ENCODE data around the gene PSMA6. TPM values are rescaled to one million over a fixed set of nuclear protein-coding genes. Genes with fewer than 3 reads are reported as not detected.
A peak's percentile ranks its signal among the peaks of the same experiment; 100 is the strongest.

PSMA6 gene
- total RNA-seq, 2 experiments from 2014 or later: 266 to 269 TPM

- no peak for DNase-seq
- H3K4me1 Mint-ChIP-seq (ENCODE audit: low read depth): peaks cover 61% of the 10 kb centered on the region
- H3K27me3 Mint-ChIP-seq (ENCODE audit: low read depth): no peaks in the 10 kb centered on the region
- ChIA-PET POLR2A (interaction anchor here (1.9 kb wide), 1 partner anchor 68 kb away, joined by 5 read pairs; the partner anchor contains the start of gene NFKBIA), CTCF (interaction anchor here (0.6 to 1.8 kb wide), 3 partner anchors 25 to 990 kb away, joined by 3 to 5 read pairs (median 4); no protein-coding TSS in a partner anchor)
- no peak overlapping the region for H3K4me3 Mint-ChIP-seq
- no peaks in the 10 kb centered on the region for H3K9me3 Mint-ChIP-seq (ENCODE audit: insufficient read depth)
- no peaks in the 10 kb centered on the region for H3K36me3 Mint-ChIP-seq (ENCODE audit: low read depth)
- no peak overlapping the region for H3K27ac Mint-ChIP-seq
- ATAC-seq: no peak
These were observed 44.5 kb downstream of the PSMA6 start for GRCh38 chr14:35336494-35337268.

DNA sequence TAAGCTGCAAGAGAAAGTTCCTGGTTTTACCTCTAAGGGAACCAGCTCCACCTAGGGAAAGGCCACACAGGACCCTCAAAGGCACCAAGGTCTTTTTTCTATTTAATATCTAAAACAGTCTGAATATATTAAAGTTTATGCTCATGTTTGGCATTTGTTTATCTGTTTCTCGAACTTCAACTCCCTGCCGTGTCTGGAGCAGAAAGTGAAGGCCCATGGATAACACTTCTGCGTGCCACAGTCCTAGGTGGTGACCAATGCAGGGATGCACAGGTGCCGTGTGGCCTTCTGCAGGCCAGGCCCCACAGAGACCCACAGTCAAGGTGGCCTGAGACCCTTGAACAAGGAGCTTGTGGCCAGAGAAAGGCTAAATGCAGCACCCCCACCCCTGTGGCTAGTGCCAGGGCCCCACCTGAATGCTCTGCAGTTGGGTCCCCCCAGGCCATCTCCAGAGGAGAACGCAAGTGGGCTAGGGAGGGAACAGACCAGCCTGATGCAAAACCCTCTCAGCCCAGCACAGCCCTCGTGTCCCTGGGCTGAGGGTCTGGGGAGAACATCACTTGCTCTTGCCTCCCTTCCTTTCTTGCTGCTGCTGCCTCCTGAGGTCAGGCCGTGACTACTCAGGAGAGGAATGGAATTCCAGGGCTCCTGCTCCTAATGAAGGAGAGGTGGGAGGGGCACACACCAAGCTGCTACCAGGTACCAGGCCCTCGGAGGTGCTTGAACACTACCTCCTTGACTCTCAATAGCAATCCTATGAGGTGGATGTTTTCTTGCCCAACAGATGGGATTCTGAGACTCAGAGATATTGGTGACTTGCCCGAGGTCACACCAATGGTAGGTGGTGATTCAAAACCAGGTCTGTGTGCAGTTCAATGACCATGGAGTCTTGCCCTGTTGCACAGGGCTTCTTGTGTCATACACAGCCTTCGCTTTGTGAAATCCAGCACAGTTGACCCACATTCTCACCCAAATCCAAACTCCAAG lies 45.4 kb downstream of the PSMA6 start:
- no peak for ATAC-seq
- POLR2A ChIA-PET: no interaction called here
- CTCF ChIA-PET: interaction anchor here (0.6 kb wide), 1 partner anchor 25 kb away, joined by 3 read pairs; no protein-coding TSS in a partner anchor

DNA sequence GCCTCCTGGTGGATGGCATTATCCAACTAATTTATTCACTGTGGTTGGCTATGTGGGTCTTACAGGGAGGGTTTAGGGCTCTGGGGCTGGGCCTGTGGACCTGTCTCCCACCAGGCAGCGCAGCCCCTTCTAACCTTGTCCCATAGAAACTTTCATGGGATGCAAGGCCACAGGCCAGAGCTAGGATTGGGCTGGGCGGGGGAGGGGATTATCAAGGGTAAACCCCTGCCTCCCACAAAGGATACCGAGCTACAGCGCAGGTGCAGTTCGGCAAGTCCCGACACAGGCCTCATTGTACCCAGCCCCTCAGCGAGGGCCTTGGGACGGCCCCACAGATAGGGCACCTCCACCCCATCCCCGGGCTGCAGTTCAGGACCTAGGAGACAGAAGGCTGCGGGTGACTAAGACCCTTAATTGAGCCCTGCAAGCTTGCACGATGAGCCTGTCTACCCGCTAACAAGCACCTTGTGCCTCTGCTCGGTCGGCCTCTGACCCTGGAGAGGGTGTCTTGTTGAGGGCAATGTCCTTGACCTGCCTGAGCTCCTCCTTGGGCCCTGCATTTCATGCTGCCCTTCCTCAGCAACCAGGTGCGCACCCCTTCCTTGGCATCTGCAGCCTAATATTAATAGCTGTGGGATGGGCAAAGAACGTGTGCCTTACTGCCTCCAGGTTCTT lies 46.7 kb downstream of the PSMA6 start:
- Mint-ChIP-seq H3K4me1 (ENCODE audit: low read depth) (peaks cover 43% of the 10 kb centered on the region), H3K36me3 (ENCODE audit: low read depth) (no peaks in the 10 kb centered on the region), H3K27me3 (ENCODE audit: low read depth) (no peaks in the 10 kb centered on the region), H3K4me3 (no peak overlapping the region), H3K27ac (peak overlapping the region; percentile 87), H3K9me3 (ENCODE audit: insufficient read depth) (no peaks in the 10 kb centered on the region)
- ATAC-seq (no peak), DNase-seq (no peak)
- POLR2A ChIA-PET: interaction anchor here (0.9 to 2.6 kb wide), 5 partner anchors 13 to 66 kb away, joined by 3 to 32 read pairs (median 8); partner anchors contain the start of genes NFKBIA and PSMA6
- CTCF ChIA-PET: interaction anchor here (1.0 to 2.2 kb wide), 5 partner anchors 14 to 109 kb away, joined by 3 to 16 read pairs (median 4); partner anchors contain the start of gene NFKBIA

More for the DNA sequence above, 45.4 kb downstream of the PSMA6 start:
- Mint-ChIP-seq H3K9me3 (ENCODE audit: insufficient read depth) (no peaks in the 10 kb centered on the region), H3K27me3 (ENCODE audit: low read depth) (no peaks in the 10 kb centered on the region), H3K27ac (peak overlapping the region; percentile 39), H3K36me3 (ENCODE audit: low read depth) (no peaks in the 10 kb centered on the region), H3K4me3 (no peak overlapping the region), H3K4me1 (ENCODE audit: low read depth) (peaks cover 53% of the 10 kb centered on the region)
- DNase-seq: no peak

- DNase-seq: peak; percentile 49
- CTCF ChIA-PET: interaction anchor here (1.0 to 2.2 kb wide), 6 partner anchors 13 to 110 kb away, joined by 3 to 16 read pairs (median 4); partner anchors contain the start of gene NFKBIA
- POLR2A ChIA-PET: interaction anchor here (0.6 to 2.6 kb wide), 6 partner anchors 12 to 65 kb away, joined by 3 to 32 read pairs (median 6); partner anchors contain the start of gene NFKBIA
- Mint-ChIP-seq H3K4me3 (peak overlapping the region; percentile 18), H3K4me1 (ENCODE audit: low read depth) (peaks cover 46% of the 10 kb centered on the region), H3K27ac (peak overlapping the region; percentile 87), H3K27me3 (ENCODE audit: low read depth) (no peaks in the 10 kb centered on the region), H3K36me3 (ENCODE audit: low read depth) (no peaks in the 10 kb centered on the region), H3K9me3 (ENCODE audit: insufficient read depth) (no peaks in the 10 kb centered on the region)
- ATAC-seq: peak; percentile 54
These were observed 47.7 kb downstream of the PSMA6 start for GRCh38 chr14:35339761-35340406.

GRCh38 chr14:35340616-35341453 lies 48.7 kb downstream of the PSMA6 start:
- H3K9me3 Mint-ChIP-seq (ENCODE audit: insufficient read depth): no peaks in the 10 kb centered on the region
- H3K4me3 Mint-ChIP-seq: no peak overlapping the region
- peaks cover 46% of the 10 kb centered on the region for H3K4me1 Mint-ChIP-seq (ENCODE audit: low read depth)
- H3K27ac Mint-ChIP-seq: peak overlapping the region; percentile 87
- no peak for DNase-seq
- H3K36me3 Mint-ChIP-seq (ENCODE audit: low read depth): no peaks in the 10 kb centered on the region
- no peak for ATAC-seq
- ChIA-PET POLR2A (interaction anchor here (0.6 to 2.6 kb wide), 6 partner anchors 8 to 64 kb away, joined by 3 to 32 read pairs (median 6); partner anchors contain the start of gene NFKBIA), CTCF (interaction anchor here (0.8 to 1.6 kb wide), 3 partner anchors 27 to 75 kb away, joined by 3 to 5 read pairs (median 4); no protein-coding TSS in a partner anchor)
- no peaks in the 10 kb centered on the region for H3K27me3 Mint-ChIP-seq (ENCODE audit: low read depth)

GRCh38 chr14:35341454-35341750 lies 49.2 kb downstream of the PSMA6 start:
- H3K36me3 Mint-ChIP-seq (ENCODE audit: low read depth): no peaks in the 10 kb centered on the region
- peak; percentile 7 for ATAC-seq

GRCh38 chr14:35341751-35342488 lies 49.7 kb downstream of the PSMA6 start:
- Mint-ChIP-seq H3K27ac (no peak overlapping the region), H3K36me3 (ENCODE audit: low read depth) (no peaks in the 10 kb centered on the region), H3K9me3 (ENCODE audit: insufficient read depth) (no peaks in the 10 kb centered on the region)

More at GRCh38 chr14:35341454-35341750, 49.2 kb downstream of the PSMA6 start:
- CTCF ChIA-PET: interaction anchor here (0.8 kb wide), 1 partner anchor 35 kb away, joined by 3 read pairs; no protein-coding TSS in a partner anchor
- H3K4me3 Mint-ChIP-seq: no peak overlapping the region
- H3K27ac Mint-ChIP-seq: peak overlapping the region; percentile 64
- no peaks in the 10 kb centered on the region for H3K9me3 Mint-ChIP-seq (ENCODE audit: insufficient read depth)
- POLR2A ChIA-PET: interaction anchor here (0.6 to 2.0 kb wide), 3 partner anchors 8 to 63 kb away, joined by 3 to 7 read pairs (median 4); partner anchors contain the start of gene NFKBIA
- H3K27me3 Mint-ChIP-seq (ENCODE audit: low read depth): no peaks in the 10 kb centered on the region
- no peak for DNase-seq
- H3K4me1 Mint-ChIP-seq (ENCODE audit: low read depth): peaks cover 43% of the 10 kb centered on the region

DNA sequence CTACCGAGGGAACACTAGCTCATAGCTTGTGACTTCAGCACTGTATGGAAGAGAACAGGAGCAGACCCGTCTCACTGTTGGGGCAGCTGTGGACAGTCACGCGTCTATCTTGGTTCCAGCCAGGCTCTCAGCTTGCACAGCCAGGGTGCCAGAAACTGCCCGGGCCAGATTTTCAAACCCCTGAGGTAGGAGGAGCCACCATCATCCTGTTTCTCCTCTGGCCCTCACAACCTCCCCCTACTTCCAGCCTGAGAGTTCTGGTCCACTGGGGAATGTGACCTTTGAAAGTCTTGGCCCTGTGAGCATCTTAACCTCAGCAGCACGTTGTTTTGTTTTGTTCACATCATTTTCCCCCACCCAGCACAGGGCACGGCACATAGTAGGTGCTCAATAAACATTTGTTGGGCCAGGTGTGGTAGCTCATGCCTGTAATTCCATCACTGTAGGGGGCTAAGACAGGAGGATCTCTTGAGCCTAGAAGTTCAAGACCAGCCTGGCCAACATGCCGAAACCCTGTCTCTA lies 50.4 kb downstream of the PSMA6 start:
- ChIA-PET CTCF (interaction anchor here (1.1 kb wide), 1 partner anchor 10 kb away, joined by 3 read pairs; no protein-coding TSS in a partner anchor), POLR2A (interaction anchor here (1.1 to 2.0 kb wide), 3 partner anchors 9 to 62 kb away, joined by 3 to 7 read pairs (median 4); partner anchors contain the start of gene NFKBIA)
- H3K27me3 Mint-ChIP-seq (ENCODE audit: low read depth): no peaks in the 10 kb centered on the region
- H3K9me3 Mint-ChIP-seq (ENCODE audit: insufficient read depth): no peaks in the 10 kb centered on the region
- DNase-seq (no peak), ATAC-seq (no peak)
- no peaks in the 10 kb centered on the region for H3K36me3 Mint-ChIP-seq (ENCODE audit: low read depth)
- H3K27ac Mint-ChIP-seq: no peak overlapping the region
- no peak overlapping the region for H3K4me3 Mint-ChIP-seq
- peaks cover 42% of the 10 kb centered on the region for H3K4me1 Mint-ChIP-seq (ENCODE audit: low read depth)

More at GRCh38 chr14:35341751-35342488, 49.7 kb downstream of the PSMA6 start:
- peaks cover 42% of the 10 kb centered on the region for H3K4me1 Mint-ChIP-seq (ENCODE audit: low read depth)
- DNase-seq (peak; percentile 61), ATAC-seq (peak; percentile 80)
- H3K27me3 Mint-ChIP-seq (ENCODE audit: low read depth): no peaks in the 10 kb centered on the region
- CTCF ChIA-PET: interaction anchor here (0.8 to 1.1 kb wide), 2 partner anchors 9 to 34 kb away, joined by 3 read pairs; no protein-coding TSS in a partner anchor
- H3K4me3 Mint-ChIP-seq: no peak overlapping the region
- POLR2A ChIA-PET: interaction anchor here (0.6 to 2.0 kb wide), 4 partner anchors 9 to 62 kb away, joined by 3 to 7 read pairs (median 4); partner anchors contain the start of gene NFKBIA

DNA sequence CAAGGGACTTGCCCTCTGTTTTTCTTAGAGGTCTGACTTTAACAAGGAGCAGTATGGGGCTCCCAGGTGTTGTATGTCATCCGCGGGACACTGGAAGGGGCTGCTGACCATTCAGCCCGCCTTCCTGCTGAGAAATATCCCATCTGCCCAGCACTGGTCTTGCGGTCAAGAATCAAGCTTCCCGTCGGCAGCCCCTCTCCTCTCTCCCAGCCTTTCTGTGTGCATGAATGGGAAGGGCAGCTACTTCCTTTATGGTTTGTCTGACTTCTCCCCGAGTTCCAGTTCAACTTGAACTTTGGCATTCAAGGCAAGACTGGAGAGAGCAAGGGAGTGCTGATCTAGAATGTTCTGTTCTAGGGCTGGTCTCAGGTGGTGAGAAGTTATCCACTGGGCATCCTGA lies 51.5 kb downstream of the PSMA6 start:
- ChIA-PET CTCF (no interaction called here), POLR2A (no interaction called here)
- Mint-ChIP-seq H3K4me3 (no peak overlapping the region), H3K27me3 (ENCODE audit: low read depth) (peaks cover 4% of the 10 kb centered on the region), H3K27ac (no peak overlapping the region), H3K36me3 (ENCODE audit: low read depth) (no peaks in the 10 kb centered on the region), H3K4me1 (ENCODE audit: low read depth) (peaks cover 46% of the 10 kb centered on the region), H3K9me3 (ENCODE audit: insufficient read depth) (no peaks in the 10 kb centered on the region)
- DNase-seq (no peak), ATAC-seq (no peak)

Measured in activated CD8-positive, alpha-beta T cell treated with anti-CD3 and anti-CD28 coated beads, Interleukin-2, amount 10 ng/mL, durations not matched to agents 7 days and 5 days (primary cell).